Body of pancreas (tissue), 4 donors: ENCODE data around the gene SORCS1.

Experiments used
- CTCF ChIP-seq, 7 experiments: fragments of 450-650 bp in 4 of 7; fragments of 200-600 bp in 3 of 7; sonication (generic) in 3 of 7; IDR thresholded peaks; one replicate each; pipeline ENCODE4 v1.5.1; 2016 to 2019; ENCODE audit warnings: antibody characterized with exemption in 7 of 7
- POLR2A ChIP-seq, 3 donors: fragments of 450-650 bp; IDR thresholded peaks; one replicate each; pipeline ENCODE4 v1.6.1; 2016; ENCODE audit warnings: antibody characterized with exemption in 3 of 3, mild to moderate bottlenecking in 2 of 3

- TF ChIP-seq CTCF (IDR thresholded peaks at IDR 0.05) (no peak), POLR2A (IDR thresholded peaks at IDR 0.05) (no peak)
Observed at GRCh38 chr10:107157071-107157470, 7.4 kb downstream of the SORCS1 start.
